ENCODE results near the gene GRM8. TPM values are rescaled to one million over a fixed set of nuclear protein-coding genes. Genes with fewer than 3 reads are reported as not detected.

GRM8 gene
- total and polyA plus RNA-seq, 2 donors from 2014 or later = 3.2 TPM; not detected in 1

DNA sequence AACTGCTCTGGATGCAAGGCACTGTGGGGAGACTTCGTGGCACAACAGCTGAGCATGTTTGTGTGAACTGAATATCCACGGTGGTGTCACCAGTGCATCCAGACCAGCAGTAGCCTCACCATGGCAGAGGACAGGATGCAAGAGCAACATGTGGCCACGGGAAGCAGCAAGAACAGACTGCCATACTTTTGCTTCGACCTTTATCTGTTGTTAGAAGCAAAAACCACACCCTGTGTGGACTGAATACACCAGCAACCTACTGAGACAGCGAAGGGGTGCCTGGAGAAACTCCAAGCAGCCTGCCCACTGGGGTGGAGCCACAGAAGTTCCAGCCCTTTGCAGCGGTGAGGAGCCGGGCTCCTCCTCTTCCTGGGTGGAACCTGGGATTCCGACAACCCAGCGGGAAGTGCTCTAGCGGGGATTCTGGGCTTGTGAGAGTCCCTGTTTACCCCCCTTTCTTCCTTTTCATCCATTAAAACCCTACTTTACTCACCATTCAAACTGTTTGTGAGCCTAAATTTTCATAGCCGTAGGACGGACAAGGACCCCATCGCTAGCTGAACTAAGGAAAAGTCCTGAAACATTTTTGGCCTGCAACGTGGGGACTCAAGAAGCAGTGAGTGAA, 584.9 kb downstream of the GRM8 start:
- FAIRE-seq (no peak), DNase-seq (no peak)
- Histone ChIP-seq H3K27me3 (ENCODE audit: control insufficient read depth, insufficient read depth, low read length) (no peaks in the 10 kb centered on the region), H3K27ac (ENCODE audit: low read depth in 2 of 2, low read length in 2 of 2) (no peak overlapping the region), H3K9ac (ENCODE audit: low read length in 3 of 3) (no peak overlapping the region), H3K4me1 (ENCODE audit: control insufficient read depth in 2 of 3, insufficient read depth in 2 of 3, low read depth in 1 of 3, low read length in 3 of 3) (no peaks in the 10 kb centered on the region), H3K36me3 (ENCODE audit: control insufficient read depth in 2 of 3, insufficient read depth in 3 of 3, low read length in 3 of 3) (no peaks in the 10 kb centered on the region), H3K9me3 (ENCODE audit: control insufficient read depth in 2 of 3, insufficient read depth in 1 of 3, low read length in 3 of 3) (no peaks in the 10 kb centered on the region), H3K4me3 (ENCODE audit: low read length in 3 of 3) (no peak overlapping the region)
- intact Hi-C loops (cut with DNase I) = no loop called here
- TF ChIP-seq, protein P1, sequence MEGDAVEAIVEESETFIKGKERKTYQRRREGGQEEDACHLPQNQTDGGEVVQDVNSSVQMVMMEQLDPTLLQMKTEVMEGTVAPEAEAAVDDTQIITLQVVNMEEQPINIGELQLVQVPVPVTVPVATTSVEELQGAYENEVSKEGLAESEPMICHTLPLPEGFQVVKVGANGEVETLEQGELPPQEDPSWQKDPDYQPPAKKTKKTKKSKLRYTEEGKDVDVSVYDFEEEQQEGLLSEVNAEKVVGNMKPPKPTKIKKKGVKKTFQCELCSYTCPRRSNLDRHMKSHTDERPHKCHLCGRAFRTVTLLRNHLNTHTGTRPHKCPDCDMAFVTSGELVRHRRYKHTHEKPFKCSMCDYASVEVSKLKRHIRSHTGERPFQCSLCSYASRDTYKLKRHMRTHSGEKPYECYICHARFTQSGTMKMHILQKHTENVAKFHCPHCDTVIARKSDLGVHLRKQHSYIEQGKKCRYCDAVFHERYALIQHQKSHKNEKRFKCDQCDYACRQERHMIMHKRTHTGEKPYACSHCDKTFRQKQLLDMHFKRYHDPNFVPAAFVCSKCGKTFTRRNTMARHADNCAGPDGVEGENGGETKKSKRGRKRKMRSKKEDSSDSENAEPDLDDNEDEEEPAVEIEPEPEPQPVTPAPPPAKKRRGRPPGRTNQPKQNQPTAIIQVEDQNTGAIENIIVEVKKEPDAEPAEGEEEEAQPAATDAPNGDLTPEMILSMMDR (IDR thresholded peaks at IDR 0.05; ENCODE audit: borderline replicate concordance, extremely low read depth, insufficient read depth) = no peak

DNA sequence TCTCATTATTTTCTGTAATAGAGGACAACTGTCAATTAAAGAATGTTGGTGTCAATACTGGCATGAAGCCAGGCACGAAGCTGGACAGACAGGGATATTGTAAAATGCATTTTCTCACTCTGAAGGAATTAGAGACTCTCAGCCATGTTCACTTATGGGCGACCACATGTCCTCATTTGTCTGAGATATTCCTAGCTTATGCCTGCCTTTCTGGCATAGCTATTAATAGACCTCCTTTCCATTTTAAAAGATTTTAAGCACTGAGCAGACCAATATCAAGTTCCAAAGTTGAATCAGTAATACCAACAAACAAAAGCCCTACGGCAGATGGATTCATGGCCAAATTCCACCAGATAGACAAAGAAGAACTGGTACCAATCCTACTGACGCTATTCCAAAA, 589.9 kb downstream of the GRM8 start:
- Histone ChIP-seq H3K27ac (ENCODE audit: low read depth in 2 of 2, low read length in 2 of 2) (no peak overlapping the region), H3K4me3 (ENCODE audit: low read length in 3 of 3) (no peak overlapping the region), H3K27me3 (ENCODE audit: control insufficient read depth, insufficient read depth, low read length) (no peaks in the 10 kb centered on the region), H3K36me3 (ENCODE audit: control insufficient read depth in 2 of 3, insufficient read depth in 3 of 3, low read length in 3 of 3) (no peaks in the 10 kb centered on the region), H3K4me1 (ENCODE audit: control insufficient read depth in 2 of 3, insufficient read depth in 2 of 3, low read depth in 1 of 3, low read length in 3 of 3) (no peaks in the 10 kb centered on the region), H3K9me3 (ENCODE audit: control insufficient read depth in 2 of 3, insufficient read depth in 1 of 3, low read length in 3 of 3) (no peaks in the 10 kb centered on the region), H3K9ac (ENCODE audit: low read length in 3 of 3) (no peak overlapping the region)
- DNase-seq (no peak), FAIRE-seq (no peak)
- intact Hi-C loops (cut with DNase I) = no loop called here
- TF ChIP-seq, protein P1 (IDR thresholded peaks at IDR 0.05; ENCODE audit: borderline replicate concordance, extremely low read depth, insufficient read depth) = no peak

- Histone ChIP-seq H3K27ac (ENCODE audit: low read depth in 2 of 2, low read length in 2 of 2) (no peak overlapping the region), H3K9me3 (ENCODE audit: control insufficient read depth in 2 of 3, insufficient read depth in 1 of 3, low read length in 3 of 3) (no peaks in the 10 kb centered on the region), H3K9ac (ENCODE audit: low read length in 3 of 3) (no peak overlapping the region), H3K4me3 (ENCODE audit: low read length in 3 of 3) (no peak overlapping the region), H3K36me3 (ENCODE audit: control insufficient read depth in 2 of 3, insufficient read depth in 3 of 3, low read length in 3 of 3) (no peaks in the 10 kb centered on the region), H3K27me3 (ENCODE audit: control insufficient read depth, insufficient read depth, low read length) (no peaks in the 10 kb centered on the region), H3K4me1 (ENCODE audit: control insufficient read depth in 2 of 3, insufficient read depth in 2 of 3, low read depth in 1 of 3, low read length in 3 of 3) (no peaks in the 10 kb centered on the region)
- DNase-seq (no peak), FAIRE-seq (no peak)
- TF ChIP-seq, protein P1 (IDR thresholded peaks at IDR 0.05; ENCODE audit: borderline replicate concordance, extremely low read depth, insufficient read depth) = no peak
- intact Hi-C loops (cut with DNase I) = no loop called here
Measured at GRCh38 chr7:126659124-126659523, 593.6 kb downstream of the GRM8 start.

DNA sequence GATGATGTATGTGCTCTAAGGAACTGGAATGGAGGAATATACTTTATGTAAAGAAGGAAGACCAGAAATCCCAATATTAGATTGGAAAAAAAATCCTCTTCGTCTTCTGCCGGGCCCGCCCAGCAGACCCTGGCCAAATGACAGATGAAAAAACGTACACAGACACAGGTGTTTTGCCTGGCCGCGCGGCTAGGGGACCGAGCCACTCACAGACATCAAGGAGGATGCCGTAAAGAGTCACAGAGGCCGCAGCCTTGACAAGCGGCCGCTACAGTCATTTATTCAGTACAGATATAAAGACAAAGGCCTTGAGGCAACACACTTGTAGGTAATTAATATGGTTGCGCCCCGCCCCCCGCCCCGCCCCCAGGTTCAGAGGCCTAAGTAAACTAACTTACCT, 594.1 kb downstream of the GRM8 start:
- no peak for DNase-seq
- FAIRE-seq = no peak
- TF ChIP-seq, protein P1 (IDR thresholded peaks at IDR 0.05; ENCODE audit: borderline replicate concordance, extremely low read depth, insufficient read depth) = no peak
- Histone ChIP-seq H3K4me1 (ENCODE audit: control insufficient read depth in 2 of 3, insufficient read depth in 2 of 3, low read depth in 1 of 3, low read length in 3 of 3) (no peaks in the 10 kb centered on the region), H3K9ac (ENCODE audit: low read length in 3 of 3) (no peak overlapping the region), H3K27ac (ENCODE audit: low read depth in 2 of 2, low read length in 2 of 2) (no peak overlapping the region), H3K36me3 (ENCODE audit: control insufficient read depth in 2 of 3, insufficient read depth in 3 of 3, low read length in 3 of 3) (no peaks in the 10 kb centered on the region), H3K9me3 (ENCODE audit: control insufficient read depth in 2 of 3, insufficient read depth in 1 of 3, low read length in 3 of 3) (no peaks in the 10 kb centered on the region), H3K27me3 (ENCODE audit: control insufficient read depth, insufficient read depth, low read length) (no peaks in the 10 kb centered on the region), H3K4me3 (ENCODE audit: low read length in 3 of 3) (no peak overlapping the region)
- intact Hi-C loops (cut with DNase I) = no loop called here

Measured in kidney (tissue), 14 donors.